ENCODE data around the gene NIP7. TPM values are rescaled to one million over a fixed set of nuclear protein-coding genes. Genes with fewer than 3 reads are reported as not detected.

Gene NIP7
- total RNA-seq, 1 experiment from 2014 or later: 72.8 TPM

DNA sequence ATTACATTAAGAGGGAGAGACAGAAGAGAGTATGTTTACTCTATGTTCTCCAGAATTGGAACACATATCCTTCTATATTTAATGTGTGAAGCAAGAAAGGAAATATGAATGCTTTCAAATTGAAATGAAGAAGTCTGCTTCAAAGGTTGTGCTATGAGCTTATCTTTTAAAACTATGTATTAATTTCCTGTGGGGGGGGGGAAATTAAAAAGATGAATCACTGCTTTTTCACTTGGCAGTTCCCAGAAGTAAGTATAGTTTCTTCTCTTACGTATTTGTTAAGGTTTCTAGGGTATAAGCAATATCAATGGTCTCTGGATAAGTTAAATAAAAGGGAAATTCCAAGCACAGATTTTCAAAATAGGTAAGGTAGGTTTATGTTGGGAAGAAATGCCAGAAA lies 39.2 kb downstream of the NIP7 start:
- Histone ChIP-seq H3K23ac (ENCODE audit: insufficient read length, low read depth, low read length) (no peak overlapping the region), H3T11ph (ENCODE audit: low read length) (no peak overlapping the region), H3K23me2 (ENCODE audit: insufficient read length, low read depth, low read length, poor library complexity, severe bottlenecking) (no peaks in the 10 kb centered on the region), H2AFZ (ENCODE audit: low read length) (no peak overlapping the region), H3K27ac (ENCODE audit: insufficient read length, low read depth, low read length) (no peak overlapping the region), H2AK5ac (ENCODE audit: insufficient read length, low read length) (no peak overlapping the region), H4K8ac (replicated peaks; ENCODE audit: insufficient read length, low read depth, low read length) (no peak overlapping the region), H3K4ac (ENCODE audit: low read depth, low read length) (no peak overlapping the region), H3K79me2 (ENCODE audit: insufficient read depth, low read length) (0 out of 2 replicates have a peak, but pooled peaks cover 2% of the 10 kb centered on the region), H3K79me1 (ENCODE audit: insufficient read depth, low read depth, low read length, poor library complexity, severe bottlenecking) (peaks cover 4% of the 10 kb centered on the region), H2BK12ac (ENCODE audit: insufficient read length, low read depth, low read length) (no peak overlapping the region), H4K5ac (ENCODE audit: insufficient read length, low read depth, low read length) (no peak overlapping the region), H3K18ac (ENCODE audit: insufficient read length, low read depth, low read length) (no peak overlapping the region), H4K91ac (ENCODE audit: insufficient read length, low read depth, low read length) (no peak overlapping the region), H3K27me3 (ENCODE audit: insufficient read depth, low read length) (no peaks in the 10 kb centered on the region), H3K4me2 (ENCODE audit: insufficient read depth, insufficient read length, low read length) (no peak overlapping the region), H3K9ac (ENCODE audit: extremely low read depth, insufficient read length, low read length) (no peak overlapping the region), H2BK15ac (ENCODE audit: low read depth, low read length) (no peak overlapping the region), H3K4me1 (ENCODE audit: insufficient read depth, low read length) (no peaks in the 10 kb centered on the region), H3K9me3 (ENCODE audit: control insufficient read depth, low read depth, low read length) (no peaks in the 10 kb centered on the region), H3K14ac (ENCODE audit: insufficient read depth, low read length) (no peak overlapping the region), H2BK5ac (ENCODE audit: insufficient read length, low read length) (no peak overlapping the region), H3K56ac (ENCODE audit: insufficient read length, low read depth, low read length) (no peak overlapping the region), H2BK20ac (ENCODE audit: low read depth, low read length, poor library complexity, severe bottlenecking) (no peak overlapping the region), H4K20me1 (ENCODE audit: control insufficient read depth, insufficient read depth, insufficient read length) (no peaks in the 10 kb centered on the region), H2BK120ac (ENCODE audit: low read depth, low read length, poor library complexity, severe bottlenecking) (no peak overlapping the region)
- no peaks in the 10 kb centered on the region for H3K27me3 Mint-ChIP-seq (ENCODE audit: low read depth)
- H3K4me3 Mint-ChIP-seq: no peak overlapping the region
- WGBS (ENCODE audit: extremely low coverage, insufficient read length, low lambda C conversion rate): no CpG with 5 or more reads among the region's 1 CpG
- TF ChIP-seq, protein P1, sequence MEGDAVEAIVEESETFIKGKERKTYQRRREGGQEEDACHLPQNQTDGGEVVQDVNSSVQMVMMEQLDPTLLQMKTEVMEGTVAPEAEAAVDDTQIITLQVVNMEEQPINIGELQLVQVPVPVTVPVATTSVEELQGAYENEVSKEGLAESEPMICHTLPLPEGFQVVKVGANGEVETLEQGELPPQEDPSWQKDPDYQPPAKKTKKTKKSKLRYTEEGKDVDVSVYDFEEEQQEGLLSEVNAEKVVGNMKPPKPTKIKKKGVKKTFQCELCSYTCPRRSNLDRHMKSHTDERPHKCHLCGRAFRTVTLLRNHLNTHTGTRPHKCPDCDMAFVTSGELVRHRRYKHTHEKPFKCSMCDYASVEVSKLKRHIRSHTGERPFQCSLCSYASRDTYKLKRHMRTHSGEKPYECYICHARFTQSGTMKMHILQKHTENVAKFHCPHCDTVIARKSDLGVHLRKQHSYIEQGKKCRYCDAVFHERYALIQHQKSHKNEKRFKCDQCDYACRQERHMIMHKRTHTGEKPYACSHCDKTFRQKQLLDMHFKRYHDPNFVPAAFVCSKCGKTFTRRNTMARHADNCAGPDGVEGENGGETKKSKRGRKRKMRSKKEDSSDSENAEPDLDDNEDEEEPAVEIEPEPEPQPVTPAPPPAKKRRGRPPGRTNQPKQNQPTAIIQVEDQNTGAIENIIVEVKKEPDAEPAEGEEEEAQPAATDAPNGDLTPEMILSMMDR (conservative IDR thresholded peaks at IDR 0.05): no peak
- peaks cover 34 to 63% (median 58%) of the 10 kb centered on the region in 3 experiments for H3K36me3 Mint-ChIP-seq (ENCODE audit: insufficient read depth in 1 of 3, low read depth in 3 of 3)
- no peak for DNase-seq
- H3K27ac Mint-ChIP-seq: no peak overlapping the region
- no peaks in the 10 kb centered on the region for H3K4me1 Mint-ChIP-seq
- H3K9me3 Mint-ChIP-seq: no peaks in the 10 kb centered on the region

Measured in H9 (cell line).